HFFc6 (cell line): ENCODE measurements around the gene SCNN1G. TPM values are rescaled to one million over a fixed set of nuclear protein-coding genes. Genes with fewer than 3 reads are reported as not detected.

Experiments
- DNase-seq: peaks from one replicate; pipeline ENCODE4 v3.0.0-alpha.2; 2018
- H3K27ac Mint-ChIP-seq: 2 replicates; pipeline ENCODE4 v1.8.0; 2020; ENCODE audit warnings: mild to moderate bottlenecking, mixed read lengths
- H3K27me3 Mint-ChIP-seq: 2 replicates; pipeline ENCODE4 v1.8.0; 2021; ENCODE audit warnings: mild to moderate bottlenecking, moderate library complexity, mixed read lengths; ENCODE audit not compliant: insufficient read depth
- H3K36me3 Mint-ChIP-seq: 2 replicates; pipeline ENCODE4 v1.8.0; 2021; ENCODE audit warnings: low read depth, mixed read lengths
- H3K4me1 Mint-ChIP-seq: 2 replicates; pipeline ENCODE4 v1.8.0; 2020; ENCODE audit warnings: low read depth, mixed read lengths
- H3K4me3 Mint-ChIP-seq: 2 replicates; pipeline ENCODE4 v1.8.0; 2020; ENCODE audit warnings: mild to moderate bottlenecking, moderate library complexity, mixed read lengths
- H3K9me3 Mint-ChIP-seq: 2 replicates; pipeline ENCODE4 v1.8.0; 2020; ENCODE audit warnings: mild to moderate bottlenecking, mixed read lengths
- CTCF ChIP-seq: fragments of 200-600 bp; sonication (generic); IDR thresholded peaks from 2 replicates; pipeline ENCODE4 v1.5.0; 2021; ENCODE audit warnings: antibody characterized with exemption, mild to moderate bottlenecking
- total RNA-seq, 6 experiments: library from RNA; stranded (reverse); fragmentation: NEBNext Ultra II Directional; extraction: Animal tissue kit (Norgen Biotek cat#: 25700); gene quantifications; 2 replicates in 1 of 6; 3 replicates in 5 of 6; pipeline ENCODE4 v1.2.3, GENCODE V29; 2021

Gene SCNN1G
- total RNA-seq, 6 experiments from 2014 or later = not detected

GRCh38 chr16:23156110-23156509, 26.4 kb upstream of the SCNN1G start:
- H3K27me3 Mint-ChIP-seq = peaks cover 15% of the 10 kb centered on the region
- no peaks in the 10 kb centered on the region for H3K4me1 Mint-ChIP-seq
- H3K27ac Mint-ChIP-seq = no peak overlapping the region
- H3K36me3 Mint-ChIP-seq = no peaks in the 10 kb centered on the region
- TF ChIP-seq CTCF = no peak
- no peaks in the 10 kb centered on the region for H3K9me3 Mint-ChIP-seq
- DNase-seq = no peak
- H3K4me3 Mint-ChIP-seq = no peak overlapping the region

DNA sequence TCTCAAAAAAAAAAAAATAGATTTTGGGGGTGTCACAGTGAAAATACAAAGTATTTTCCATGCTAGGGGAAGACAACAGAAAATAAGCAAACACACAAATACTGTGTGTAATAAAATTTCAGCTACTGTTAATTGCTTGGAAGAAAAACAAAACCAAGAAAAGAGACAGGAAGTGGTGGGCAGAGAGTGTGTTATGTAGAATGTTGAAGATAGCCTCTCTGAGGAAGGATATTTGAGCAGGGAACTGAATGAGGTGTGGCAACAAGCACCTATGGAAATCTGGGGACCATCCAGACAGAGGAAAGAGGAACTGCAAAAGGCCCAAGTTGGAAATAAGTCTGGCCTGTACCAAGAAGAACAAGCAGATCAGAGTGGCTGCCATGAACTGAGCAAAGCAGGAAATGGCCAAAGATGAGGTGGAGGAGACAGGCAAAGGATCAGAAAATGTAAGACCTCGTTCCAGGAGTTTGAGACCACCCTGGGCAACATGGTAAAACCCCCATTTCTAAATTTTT, 25.5 kb upstream of the SCNN1G start:
- no peak for DNase-seq
- peaks cover 15% of the 10 kb centered on the region for H3K27me3 Mint-ChIP-seq
- H3K4me3 Mint-ChIP-seq = no peak overlapping the region
- no peak overlapping the region for H3K27ac Mint-ChIP-seq
- no peaks in the 10 kb centered on the region for H3K9me3 Mint-ChIP-seq
- TF ChIP-seq CTCF = no peak
- no peaks in the 10 kb centered on the region for H3K36me3 Mint-ChIP-seq
- no peaks in the 10 kb centered on the region for H3K4me1 Mint-ChIP-seq

- Mint-ChIP-seq H3K36me3 (no peaks in the 10 kb centered on the region), H3K27me3 (peaks cover 19% of the 10 kb centered on the region), H3K4me1 (no peaks in the 10 kb centered on the region), H3K27ac (no peak overlapping the region), H3K9me3 (no peaks in the 10 kb centered on the region), H3K4me3 (no peak overlapping the region)
- no peak for DNase-seq
- no peak for TF ChIP-seq CTCF
Observed at GRCh38 chr16:23158114-23158513, 24.4 kb upstream of the SCNN1G start.

DNA sequence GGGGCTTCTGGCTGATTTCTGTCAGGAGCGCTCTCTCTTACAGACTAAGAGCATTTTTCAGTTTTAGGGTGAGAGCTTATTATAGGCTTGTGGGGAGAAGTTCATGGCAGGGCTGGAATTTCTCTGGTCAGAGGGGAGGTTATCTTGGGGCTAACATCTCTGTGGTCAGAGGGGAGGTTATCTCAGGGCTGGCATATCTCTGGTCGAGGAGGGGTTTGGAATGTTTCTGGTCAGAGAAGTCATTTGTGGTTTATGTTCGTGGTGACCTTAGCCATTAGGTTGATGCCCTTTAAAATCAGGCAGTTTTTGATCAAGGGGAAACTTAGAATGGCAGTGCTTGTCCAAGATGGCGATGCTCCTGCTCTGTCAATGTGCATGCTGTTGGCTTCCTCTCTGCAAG, 22.5 kb upstream of the SCNN1G start:
- no peaks in the 10 kb centered on the region for H3K4me1 Mint-ChIP-seq
- no peak for TF ChIP-seq CTCF
- H3K27ac Mint-ChIP-seq = no peak overlapping the region
- H3K9me3 Mint-ChIP-seq = no peaks in the 10 kb centered on the region
- H3K27me3 Mint-ChIP-seq = peaks cover 20% of the 10 kb centered on the region
- no peak for DNase-seq
- H3K4me3 Mint-ChIP-seq = no peak overlapping the region
- no peaks in the 10 kb centered on the region for H3K36me3 Mint-ChIP-seq

GRCh38 chr16:23160574-23160973, 22.0 kb upstream of the SCNN1G start:
- no peaks in the 10 kb centered on the region for H3K9me3 Mint-ChIP-seq
- no peaks in the 10 kb centered on the region for H3K4me1 Mint-ChIP-seq
- H3K4me3 Mint-ChIP-seq = no peak overlapping the region
- no peak for DNase-seq
- no peak overlapping the region for H3K27ac Mint-ChIP-seq
- H3K36me3 Mint-ChIP-seq = no peaks in the 10 kb centered on the region
- TF ChIP-seq CTCF = no peak
- H3K27me3 Mint-ChIP-seq = peaks cover 18% of the 10 kb centered on the region

DNA sequence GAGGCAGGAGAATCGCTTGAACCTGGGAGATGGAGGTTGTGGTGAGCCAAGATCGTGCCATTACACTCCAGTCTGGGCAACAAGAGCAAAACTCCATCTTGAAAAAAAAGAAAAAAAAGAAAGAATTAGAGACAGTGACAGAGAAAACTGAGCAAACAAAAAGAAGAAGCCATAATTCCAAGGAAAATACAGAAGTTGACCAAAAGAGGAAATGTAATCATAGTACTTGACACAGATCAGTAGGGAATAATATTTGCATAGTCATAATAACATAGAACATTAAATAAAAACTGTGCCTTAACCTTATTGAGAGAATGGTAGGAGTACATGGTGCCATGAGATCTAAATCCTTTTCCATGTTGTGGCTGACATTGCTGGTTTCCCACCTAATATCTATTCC, 18.6 kb upstream of the SCNN1G start:
- Mint-ChIP-seq H3K4me1 (no peaks in the 10 kb centered on the region), H3K36me3 (no peaks in the 10 kb centered on the region), H3K27me3 (peaks cover 17% of the 10 kb centered on the region), H3K27ac (no peak overlapping the region), H3K9me3 (no peaks in the 10 kb centered on the region), H3K4me3 (no peak overlapping the region)
- no peak for TF ChIP-seq CTCF
- no peak for DNase-seq
